Psoas muscle (tissue), 8 donors: ENCODE measurements around the gene OR1I1. TPM values are rescaled to one million over a fixed set of nuclear protein-coding genes. Genes with fewer than 3 reads are reported as not detected.
"Not testable (repeated sequence)": the region's sequence is repeated elsewhere in the genome, so short reads cannot be mapped to it uniquely, and the experiment has no call there.

ENCODE experiments used
- ATAC-seq, 4 donors: fragments of 200-7000 bp; cut with Tn5 transposase; one replicate each; pipeline ENCODE4 v1.9.1; 2020; ENCODE audit warnings: moderate library complexity in 3 of 4, mild to moderate bottlenecking in 2 of 4
- DNase-seq, 2 donors: peaks; one replicate each; pipeline ENCODE4 v3.0.0-alpha.2; 2020
- H3K27ac ChIP-seq: fragments of 200-600 bp; one replicate; pipeline ENCODE4 v1.8.0; 2022
- H3K27me3 ChIP-seq, 3 donors: fragments of 200-600 bp in 1 of 3; one replicate each; pipeline versions ENCODE4 v1.6.1 to v1.8.0; 2013 to 2022; ENCODE audit warnings: low read length in 2 of 3, mild to moderate bottlenecking in 2 of 3, moderate library complexity in 1 of 3; ENCODE audit not compliant: insufficient read depth in 3 of 3
- H3K36me3 ChIP-seq, 2 donors: fragments of 200-600 bp in 1 of 2; one replicate each; pipeline versions ENCODE4 v1.6.1 to v1.8.0; 2013 to 2022; ENCODE audit warnings: low read depth in 1 of 2, mild to moderate bottlenecking in 1 of 2, moderate library complexity in 1 of 2; ENCODE audit not compliant: insufficient read depth in 1 of 2
- H3K4me1 ChIP-seq: fragments of 200-600 bp; one replicate; pipeline ENCODE4 v1.8.0; 2022
- H3K4me3 ChIP-seq: fragments of 200-600 bp; one replicate; pipeline ENCODE4 v1.8.0; 2022; ENCODE audit warnings: mild to moderate bottlenecking
- H3K9me3 ChIP-seq: fragments of 200-600 bp; one replicate; pipeline ENCODE4 v1.8.0; 2022
- CTCF ChIP-seq: fragments of 200-600 bp; IDR thresholded peaks from one replicate; pipeline ENCODE4 v1.8.0; 2022; ENCODE audit warnings: antibody characterized with exemption
- WGBS, 3 donors: extraction: QIAGEN DNeasy Blood & Tissue Kit; methylation state at CpG; one replicate each; pipeline versions ENCODE4 v1.1.6 to v1.1.7; 2013; 5-methylcytosine and 5-hydroxymethylcytosine counted together
- intact Hi-C, 2 donors: fragments of 100-400 bp; cut with DNase I; formaldehyde crosslinking; loops; one replicate each; pipeline versions ENCODE4 v1.11.0 to v1.14.2; 2022
- polyA plus RNA-seq, 3 donors: library from polyadenylated mRNA; stranded (reverse); fragments of 200-250 nt; gene quantifications; one replicate each; pipeline ENCODE4 v1.2.3, GENCODE V29; 2013
- total RNA-seq, 4 donors: library from RNA; stranded (reverse); fragmentation: NEBNext Ultra II Directional in 2 of 4; extraction: Animal tissue kit (Norgen Biotek cat#: 25700) in 2 of 4; gene quantifications; one replicate each; pipeline versions ENCODE4 v1.2.1 to v1.2.4, GENCODE V29; 2021 to 2023
- donor health status: healthy with polysubstance abuse.
- donor health status: DM: no; HTN: no; CAD: no; lungs with moderate emphysema.
- donor health status: Bipolar disorder and iron deficiency.
- donor health status: healthy.
- donor health status: DM: yes; HTN: yes; CAD: no.
- donor health status: DM: no; HTN: no; CAD: no.
- donor health status: DM: no; HTN: no; CAD: no.
- donor health status: DM: yes; HTN: yes; CAD: no.

The OR1I1 gene
- total and polyA plus RNA-seq, 7 donors, result not detected

GRCh38 chr19:15050639-15051038 lies 31.4 kb upstream of the OR1I1 start:
- intact Hi-C loops, result no loop called here
- Histone ChIP-seq H3K9me3 (no peaks in the 10 kb centered on the region), H3K36me3 (no peaks in the 10 kb centered on the region), H3K27ac (no peak overlapping the region), H3K4me1 (no peaks in the 10 kb centered on the region), H3K27me3 (peaks cover 0 to 11% (median 4%) of the 10 kb centered on the region in 3 donors), H3K4me3 (no peak overlapping the region)
- DNase-seq (no peak), ATAC-seq (no peak)
- WGBS, 3 donors, result 86 to 93% (median 86%) methylated on average over 2 of the region's 2 CpGs
- TF ChIP-seq CTCF, result no peak

- no peak overlapping the region for H3K4me3 ChIP-seq
These were observed 20.0 kb upstream of the OR1I1 start for GRCh38 chr19:15062036-15062435.

GRCh38 chr19:15070386-15070785 lies 11.6 kb upstream of the OR1I1 start:
- intact Hi-C loops, H3K4me3 ChIP-seq, H3K4me1 ChIP-seq, H3K9me3 ChIP-seq, H3K27ac ChIP-seq, DNase-seq, ATAC-seq, H3K36me3 ChIP-seq, H3K27me3 ChIP-seq: not testable (repeated sequence)
- 57 to 76% (median 64%) methylated on average over 4 of the region's 4 CpGs for whole genome bisulfite sequencing, 3 donors

More at GRCh38 chr19:15062036-15062435, 20.0 kb upstream of the OR1I1 start:
- WGBS, 3 donors, result 74 to 81% (median 80%) methylated on average over 12 of the region's 12 CpGs
- no peak for DNase-seq
- intact Hi-C loops, result no loop called here
- peaks cover 0 to 4% (median 0%) of the 10 kb centered on the region in 3 donors for H3K27me3 ChIP-seq
- H3K4me1 ChIP-seq, result no peaks in the 10 kb centered on the region
- no peak overlapping the region for H3K27ac ChIP-seq
- H3K36me3 ChIP-seq, result no peaks in the 10 kb centered on the region
- no peaks in the 10 kb centered on the region for H3K9me3 ChIP-seq
- no peak for TF ChIP-seq CTCF
- ATAC-seq, result no peak

- no peak for TF ChIP-seq CTCF
- intact Hi-C loops, result no loop called here
- DNase-seq (no peak), ATAC-seq (no peak)
- Histone ChIP-seq H3K27me3 (no peaks in the 10 kb centered on the region), H3K4me3 (no peak overlapping the region), H3K9me3 (no peaks in the 10 kb centered on the region), H3K27ac (no peak overlapping the region), H3K36me3 (no peaks in the 10 kb centered on the region), H3K4me1 (no peaks in the 10 kb centered on the region)
- WGBS, 3 donors, result 72 to 73% (median 72%) methylated on average over 23 of the region's 23 CpGs
These were observed 8.9 kb upstream of the OR1I1 start for GRCh38 chr19:15072930-15073647.

GRCh38 chr19:15074371-15074770 lies 7.6 kb upstream of the OR1I1 start:
- H3K27ac ChIP-seq, result no peak overlapping the region
- WGBS, 3 donors, result 58 to 67% (median 63%) methylated on average over 2 of the region's 2 CpGs
- no peaks in the 10 kb centered on the region for H3K36me3 ChIP-seq
- no peaks in the 10 kb centered on the region for H3K9me3 ChIP-seq
- TF ChIP-seq CTCF, result no peak
- H3K4me1 ChIP-seq, result no peaks in the 10 kb centered on the region
- ATAC-seq, result no peak
- DNase-seq, result no peak
- H3K4me3 ChIP-seq, result no peak overlapping the region
- intact Hi-C loops, result no loop called here
- no peaks in the 10 kb centered on the region for H3K27me3 ChIP-seq
